HEK293 (cell line): ENCODE results near the gene BLVRB.

Experiments
- FEZF1 ChIP-seq: fragments of 450-650 bp; formaldehyde crosslinking; IDR thresholded peaks from 2 replicates; pipeline ENCODE4 v1.5.1; 2016; ENCODE audit warnings: missing biosample characterization, missing genetic modification characterization
- GFI1B ChIP-seq: fragments of 450-650 bp; formaldehyde crosslinking; IDR thresholded peaks from 2 replicates; pipeline ENCODE4 v1.5.1; 2016; ENCODE audit warnings: missing biosample characterization, missing genetic modification characterization
- KLF17 ChIP-seq: fragments of 450-650 bp; formaldehyde crosslinking; IDR thresholded peaks from 2 replicates; pipeline ENCODE4 v1.5.1; 2016; ENCODE audit warnings: missing biosample characterization, missing genetic modification characterization
- OVOL3 ChIP-seq: fragments of 450-650 bp; formaldehyde crosslinking; IDR thresholded peaks from 2 replicates; pipeline ENCODE4 v1.5.1; 2016; ENCODE audit warnings: missing biosample characterization, missing genetic modification characterization
- REPIN1 ChIP-seq: fragments of 450-650 bp; formaldehyde crosslinking; IDR thresholded peaks from 2 replicates; pipeline ENCODE4 v1.5.1; 2017; ENCODE audit warnings: missing biosample characterization, missing genetic modification characterization, low read depth
- SALL2 ChIP-seq: fragments of 450-650 bp; formaldehyde crosslinking; IDR thresholded peaks from 2 replicates; pipeline ENCODE4 v1.5.0; 2017; ENCODE audit warnings: missing biosample characterization, mild to moderate bottlenecking, missing genetic modification characterization, borderline replicate concordance
- ZBTB11 ChIP-seq: fragments of 450-650 bp; formaldehyde crosslinking; conservative IDR thresholded peaks from 2 replicates; pipeline ENCODE4 v1.5.1; 2016; ENCODE audit warnings: low read depth, missing biosample characterization, missing genetic modification characterization
- ZBTB6 ChIP-seq: fragments of 450-650 bp; formaldehyde crosslinking; IDR thresholded peaks from 2 replicates; pipeline ENCODE4 v1.5.1; 2017; ENCODE audit warnings: missing biosample characterization, missing genetic modification characterization
- ZIC2 ChIP-seq: fragments of 450-650 bp; formaldehyde crosslinking; IDR thresholded peaks from 2 replicates; pipeline ENCODE4 v1.5.1; 2016; ENCODE audit warnings: missing biosample characterization, missing genetic modification characterization
- ZNF140 ChIP-seq: fragments of 450-650 bp; formaldehyde crosslinking; IDR thresholded peaks from 2 replicates; pipeline ENCODE4 v1.5.1; 2016; ENCODE audit warnings: missing biosample characterization, missing genetic modification characterization
- ZNF146 ChIP-seq: fragments of 450-650 bp; formaldehyde crosslinking; IDR thresholded peaks from 2 replicates; pipeline ENCODE4 v1.5.1; 2016; ENCODE audit warnings: missing biosample characterization, missing genetic modification characterization
- ZNF155 ChIP-seq: fragments of 450-650 bp; formaldehyde crosslinking; IDR thresholded peaks from 2 replicates; pipeline ENCODE4 v1.5.1; 2016; ENCODE audit warnings: missing biosample characterization, missing genetic modification characterization
- ZNF19 ChIP-seq: fragments of 450-650 bp; formaldehyde crosslinking; IDR thresholded peaks from 2 replicates; pipeline ENCODE4; 2016; ENCODE audit warnings: missing biosample characterization, missing genetic modification characterization, low read depth
- ZNF214 ChIP-seq: fragments of 450-650 bp; formaldehyde crosslinking; IDR thresholded peaks from 2 replicates; pipeline ENCODE4 v1.5.1; 2017; ENCODE audit warnings: missing biosample characterization, mild to moderate bottlenecking, missing genetic modification characterization, borderline replicate concordance
- ZNF248 ChIP-seq: fragments of 450-650 bp; formaldehyde crosslinking; IDR thresholded peaks from 2 replicates; pipeline ENCODE4 v1.5.1; 2017; ENCODE audit warnings: missing biosample characterization, missing genetic modification characterization
- ZNF324 ChIP-seq: fragments of 450-650 bp; formaldehyde crosslinking; IDR thresholded peaks from 2 replicates; pipeline ENCODE4 v1.5.1; 2016; ENCODE audit warnings: missing biosample characterization, missing genetic modification characterization
- ZNF423 ChIP-seq: fragments of 450-650 bp; formaldehyde crosslinking; IDR thresholded peaks from 2 replicates; pipeline ENCODE4 v1.5.1; 2016; ENCODE audit warnings: missing biosample characterization, missing genetic modification characterization
- ZNF580 ChIP-seq: fragments of 450-650 bp; formaldehyde crosslinking; IDR thresholded peaks from 2 replicates; pipeline ENCODE4 v1.5.1; 2016; ENCODE audit warnings: missing biosample characterization, missing genetic modification characterization
- ZNF621 ChIP-seq: fragments of 450-650 bp; formaldehyde crosslinking; IDR thresholded peaks from 2 replicates; pipeline ENCODE4 v1.5.1; 2017; ENCODE audit warnings: missing biosample characterization, missing genetic modification characterization
- ZSCAN23 ChIP-seq: fragments of 450-650 bp; formaldehyde crosslinking; IDR thresholded peaks from 2 replicates; pipeline ENCODE4 v1.5.1; 2016; ENCODE audit warnings: missing biosample characterization, missing genetic modification characterization
- TF ChIP-seq, protein P1 (sequence below): IDR thresholded peaks from 2 replicates; pipeline ENCODE4 v1.6.1; 2011; ENCODE audit warnings: mild to moderate bottlenecking, low read depth, low read length, borderline replicate concordance
- TF ChIP-seq, protein P2 (sequence below): fragments of 450-650 bp; IDR thresholded peaks from 2 replicates; pipeline ENCODE4 v1.5.1; 2018; ENCODE audit warnings: missing biosample characterization, mild to moderate bottlenecking, missing genetic modification characterization
- TF ChIP-seq, protein P3 (sequence below): fragments of 450-650 bp; formaldehyde crosslinking; IDR thresholded peaks from 2 replicates; pipeline ENCODE4 v1.5.1; 2016; ENCODE audit warnings: missing biosample characterization, missing genetic modification characterization
- TF ChIP-seq, protein P4 (sequence below): fragments of 450-650 bp; formaldehyde crosslinking; IDR thresholded peaks from 2 replicates; pipeline ENCODE4 v1.5.1; 2016; ENCODE audit warnings: missing biosample characterization, missing genetic modification characterization
- TF ChIP-seq, protein P5 (sequence below): fragments of 450-650 bp; formaldehyde crosslinking; IDR thresholded peaks from 2 replicates; pipeline ENCODE4; 2016; ENCODE audit warnings: missing biosample characterization, missing genetic modification characterization

BLVRB gene

DNA sequence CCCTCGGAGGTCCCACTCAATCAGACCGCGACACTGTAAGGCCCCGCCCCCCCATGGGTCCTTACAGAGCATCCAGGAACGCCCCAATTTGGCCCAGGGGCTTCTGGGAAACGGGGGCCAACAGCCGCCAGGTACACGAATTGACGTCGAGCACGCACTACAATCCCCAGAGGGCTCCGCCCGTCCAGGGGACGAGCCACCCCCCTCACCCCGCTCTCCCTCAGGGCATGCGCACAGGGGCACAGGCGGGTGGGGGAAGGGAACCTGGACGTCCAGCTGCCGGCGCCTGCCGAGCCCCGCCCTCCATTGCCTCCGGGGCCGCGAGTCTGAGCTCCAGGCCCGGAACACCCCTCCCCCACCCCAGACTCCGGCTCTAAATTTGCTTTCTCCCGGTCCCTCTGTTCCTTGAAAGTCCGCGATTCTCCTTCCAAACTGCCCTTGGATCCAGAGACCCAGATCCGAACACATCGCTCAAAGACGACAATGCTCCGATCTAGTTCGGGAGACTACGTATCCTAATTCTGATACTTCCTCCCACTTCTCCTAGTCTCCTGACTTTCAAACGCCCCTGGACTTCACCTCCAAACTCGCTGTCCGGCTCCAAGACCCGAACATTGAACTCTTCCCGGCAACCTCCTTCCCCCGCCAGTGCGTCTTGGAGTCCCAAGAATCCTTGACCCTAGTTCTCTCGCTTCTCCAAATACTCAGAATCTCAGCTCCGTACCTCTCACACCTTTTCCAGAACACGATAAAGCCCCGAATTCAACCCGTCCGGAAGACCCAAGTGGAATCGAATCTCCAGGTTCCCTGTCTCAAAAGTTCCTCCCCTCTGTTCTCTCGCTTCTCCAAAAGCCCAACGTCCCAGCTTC, 22.2 kb downstream of the BLVRB start (continued):
- TF ChIP-seq, protein P1, sequence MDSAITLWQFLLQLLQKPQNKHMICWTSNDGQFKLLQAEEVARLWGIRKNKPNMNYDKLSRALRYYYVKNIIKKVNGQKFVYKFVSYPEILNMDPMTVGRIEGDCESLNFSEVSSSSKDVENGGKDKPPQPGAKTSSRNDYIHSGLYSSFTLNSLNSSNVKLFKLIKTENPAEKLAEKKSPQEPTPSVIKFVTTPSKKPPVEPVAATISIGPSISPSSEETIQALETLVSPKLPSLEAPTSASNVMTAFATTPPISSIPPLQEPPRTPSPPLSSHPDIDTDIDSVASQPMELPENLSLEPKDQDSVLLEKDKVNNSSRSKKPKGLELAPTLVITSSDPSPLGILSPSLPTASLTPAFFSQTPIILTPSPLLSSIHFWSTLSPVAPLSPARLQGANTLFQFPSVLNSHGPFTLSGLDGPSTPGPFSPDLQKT: no peak
- 0 out of 2 replicates have a peak, but pooled peaks have one; percentile 14 for TF ChIP-seq FEZF1 (tag by site-specific recombination)
- TF ChIP-seq SALL2 (tag by site-specific recombination): no peak
- TF ChIP-seq, protein P2, sequence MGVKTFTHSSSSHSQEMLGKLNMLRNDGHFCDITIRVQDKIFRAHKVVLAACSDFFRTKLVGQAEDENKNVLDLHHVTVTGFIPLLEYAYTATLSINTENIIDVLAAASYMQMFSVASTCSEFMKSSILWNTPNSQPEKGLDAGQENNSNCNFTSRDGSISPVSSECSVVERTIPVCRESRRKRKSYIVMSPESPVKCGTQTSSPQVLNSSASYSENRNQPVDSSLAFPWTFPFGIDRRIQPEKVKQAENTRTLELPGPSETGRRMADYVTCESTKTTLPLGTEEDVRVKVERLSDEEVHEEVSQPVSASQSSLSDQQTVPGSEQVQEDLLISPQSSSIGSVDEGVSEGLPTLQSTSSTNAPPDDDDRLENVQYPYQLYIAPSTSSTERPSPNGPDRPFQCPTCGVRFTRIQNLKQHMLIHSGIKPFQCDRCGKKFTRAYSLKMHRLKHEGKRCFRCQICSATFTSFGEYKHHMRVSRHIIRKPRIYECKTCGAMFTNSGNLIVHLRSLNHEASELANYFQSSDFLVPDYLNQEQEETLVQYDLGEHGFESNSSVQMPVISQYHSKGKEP (tag by site-specific recombination): peak; percentile 86
- TF ChIP-seq ZNF580: 0 out of 2 replicates have a peak, but pooled peaks have one; percentile 44
- TF ChIP-seq, protein P3, sequence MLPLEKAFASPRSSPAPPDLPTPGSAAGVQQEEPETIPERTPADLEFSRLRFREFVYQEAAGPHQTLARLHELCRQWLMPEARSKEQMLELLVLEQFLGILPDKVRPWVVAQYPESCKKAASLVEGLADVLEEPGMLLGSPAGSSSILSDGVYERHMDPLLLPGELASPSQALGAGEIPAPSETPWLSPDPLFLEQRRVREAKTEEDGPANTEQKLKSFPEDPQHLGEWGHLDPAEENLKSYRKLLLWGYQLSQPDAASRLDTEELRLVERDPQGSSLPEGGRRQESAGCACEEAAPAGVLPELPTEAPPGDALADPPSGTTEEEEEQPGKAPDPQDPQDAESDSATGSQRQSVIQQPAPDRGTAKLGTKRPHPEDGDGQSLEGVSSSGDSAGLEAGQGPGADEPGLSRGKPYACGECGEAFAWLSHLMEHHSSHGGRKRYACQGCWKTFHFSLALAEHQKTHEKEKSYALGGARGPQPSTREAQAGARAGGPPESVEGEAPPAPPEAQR (tag by site-specific recombination): 0 out of 2 replicates have a peak, but pooled peaks have one; percentile 24
- TF ChIP-seq, protein P4, sequence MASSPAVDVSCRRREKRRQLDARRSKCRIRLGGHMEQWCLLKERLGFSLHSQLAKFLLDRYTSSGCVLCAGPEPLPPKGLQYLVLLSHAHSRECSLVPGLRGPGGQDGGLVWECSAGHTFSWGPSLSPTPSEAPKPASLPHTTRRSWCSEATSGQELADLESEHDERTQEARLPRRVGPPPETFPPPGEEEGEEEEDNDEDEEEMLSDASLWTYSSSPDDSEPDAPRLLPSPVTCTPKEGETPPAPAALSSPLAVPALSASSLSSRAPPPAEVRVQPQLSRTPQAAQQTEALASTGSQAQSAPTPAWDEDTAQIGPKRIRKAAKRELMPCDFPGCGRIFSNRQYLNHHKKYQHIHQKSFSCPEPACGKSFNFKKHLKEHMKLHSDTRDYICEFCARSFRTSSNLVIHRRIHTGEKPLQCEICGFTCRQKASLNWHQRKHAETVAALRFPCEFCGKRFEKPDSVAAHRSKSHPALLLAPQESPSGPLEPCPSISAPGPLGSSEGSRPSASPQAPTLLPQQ (tag by site-specific recombination): peak; percentile 27; the same call in 1 of the 2 replicates
- TF ChIP-seq, protein P5, sequence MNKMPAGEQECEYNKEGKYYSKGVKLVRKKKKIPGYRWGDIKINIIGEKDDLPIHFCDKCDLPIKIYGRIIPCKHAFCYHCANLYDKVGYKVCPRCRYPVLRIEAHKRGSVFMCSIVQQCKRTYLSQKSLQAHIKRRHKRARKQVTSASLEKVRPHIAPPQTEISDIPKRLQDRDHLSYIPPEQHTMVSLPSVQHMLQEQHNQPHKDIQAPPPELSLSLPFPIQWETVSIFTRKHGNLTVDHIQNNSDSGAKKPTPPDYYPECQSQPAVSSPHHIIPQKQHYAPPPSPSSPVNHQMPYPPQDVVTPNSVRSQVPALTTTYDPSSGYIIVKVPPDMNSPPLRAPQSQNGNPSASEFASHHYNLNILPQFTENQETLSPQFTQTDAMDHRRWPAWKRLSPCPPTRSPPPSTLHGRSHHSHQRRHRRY (tag by site-specific recombination): no peak; the same call in 1 of the 2 replicates
- peak; percentile 99 for TF ChIP-seq ZNF423 (tag by site-specific recombination)
- peak; percentile 91 for TF ChIP-seq REPIN1 (tag by site-specific recombination)
- no peak for TF ChIP-seq ZNF146 (tag by site-specific recombination)
- TF ChIP-seq ZNF621 (tag by site-specific recombination): no peak
- no peak for TF ChIP-seq ZNF214 (tag by site-specific recombination)
- 0 out of 2 replicates have a peak, but pooled peaks have one; percentile 12 for TF ChIP-seq OVOL3 (tag by site-specific recombination)
- peak; percentile 98 for TF ChIP-seq KLF17 (tag by site-specific recombination)
- TF ChIP-seq ZBTB11 (tag by site-specific recombination): peak; percentile 90
- TF ChIP-seq ZSCAN23: peak; percentile 85; the same call in 1 of the 2 replicates
- TF ChIP-seq ZNF324 (tag by site-specific recombination): peak; percentile 74; the same call in 1 of the 2 replicates
- 0 out of 2 replicates have a peak, but pooled peaks have one; percentile 33 for TF ChIP-seq ZNF155 (tag by site-specific recombination)
- TF ChIP-seq ZBTB6 (tag by site-specific recombination): peak; percentile 77
- TF ChIP-seq ZNF19 (tag by site-specific recombination): no peak
- peak; percentile 22; the same call in 1 of the 2 replicates for TF ChIP-seq GFI1B (tag by site-specific recombination)
- no peak for TF ChIP-seq ZNF248 (tag by site-specific recombination)
- no peak for TF ChIP-seq ZNF140 (tag by site-specific recombination)
- peak; percentile 71 for TF ChIP-seq ZIC2 (tag by site-specific recombination)
